ENCODE measurements around the gene ATP8A2.
"Not testable (repeated sequence)": the region's sequence is repeated elsewhere in the genome, so short reads cannot be mapped to it uniquely, and the experiment has no call there.

ATP8A2 gene

GRCh38 chr13:25943658-25944057, 571.9 kb downstream of the ATP8A2 start:
- no peak overlapping the region for H3K27ac ChIP-seq (ENCODE audit: low read depth in 2 of 2, low read length in 2 of 2)

GRCh38 chr13:25945596-25945995, 573.8 kb downstream of the ATP8A2 start:
- no peak overlapping the region for H3K27ac ChIP-seq (ENCODE audit: low read depth in 2 of 2, low read length in 2 of 2)

More at GRCh38 chr13:25943658-25944057, 571.9 kb downstream of the ATP8A2 start:
- H3K9ac ChIP-seq (ENCODE audit: low read depth in 1 of 2, low read length in 2 of 2) = no peak overlapping the region
- no peaks in the 10 kb centered on the region for H3K36me3 ChIP-seq (ENCODE audit: control insufficient read depth in 2 of 2, insufficient read depth in 2 of 2, low read length in 2 of 2)
- H3K4me3 ChIP-seq (ENCODE audit: low read length in 2 of 2) = no peak overlapping the region
- H3K4me1 ChIP-seq (ENCODE audit: control insufficient read depth in 2 of 2, insufficient read depth in 2 of 2, low read length in 2 of 2) = no peaks in the 10 kb centered on the region
- no peaks in the 10 kb centered on the region for H3K27me3 ChIP-seq (ENCODE audit: control insufficient read depth in 2 of 2, insufficient read depth in 2 of 2, low read length in 2 of 2)
- no peaks in the 10 kb centered on the region for H3K9me3 ChIP-seq (ENCODE audit: control insufficient read depth in 2 of 2, low read length in 2 of 2)

GRCh38 chr13:25946321-25946720, 574.5 kb downstream of the ATP8A2 start:
- Histone ChIP-seq H3K9me3 (ENCODE audit: control insufficient read depth in 2 of 2, low read length in 2 of 2) (no peaks in the 10 kb centered on the region), H3K4me3 (ENCODE audit: low read length in 2 of 2) (no peak overlapping the region), H3K36me3 (ENCODE audit: control insufficient read depth in 2 of 2, insufficient read depth in 2 of 2, low read length in 2 of 2) (no peaks in the 10 kb centered on the region), H3K4me1 (ENCODE audit: control insufficient read depth in 2 of 2, insufficient read depth in 2 of 2, low read length in 2 of 2) (no peaks in the 10 kb centered on the region), H3K27ac (ENCODE audit: low read depth in 2 of 2, low read length in 2 of 2) (no peak overlapping the region), H3K9ac (ENCODE audit: low read depth in 1 of 2, low read length in 2 of 2) (no peak overlapping the region), H3K27me3 (ENCODE audit: control insufficient read depth in 2 of 2, insufficient read depth in 2 of 2, low read length in 2 of 2) (no peaks in the 10 kb centered on the region)

More at GRCh38 chr13:25945596-25945995, 573.8 kb downstream of the ATP8A2 start:
- no peaks in the 10 kb centered on the region for H3K9me3 ChIP-seq (ENCODE audit: control insufficient read depth in 2 of 2, low read length in 2 of 2)
- no peaks in the 10 kb centered on the region for H3K36me3 ChIP-seq (ENCODE audit: control insufficient read depth in 2 of 2, insufficient read depth in 2 of 2, low read length in 2 of 2)
- no peaks in the 10 kb centered on the region for H3K4me1 ChIP-seq (ENCODE audit: control insufficient read depth in 2 of 2, insufficient read depth in 2 of 2, low read length in 2 of 2)
- H3K9ac ChIP-seq (ENCODE audit: low read depth in 1 of 2, low read length in 2 of 2) = no peak overlapping the region
- no peaks in the 10 kb centered on the region for H3K27me3 ChIP-seq (ENCODE audit: control insufficient read depth in 2 of 2, insufficient read depth in 2 of 2, low read length in 2 of 2)
- no peak overlapping the region for H3K4me3 ChIP-seq (ENCODE audit: low read length in 2 of 2)

- Histone ChIP-seq H3K27me3 (ENCODE audit: control insufficient read depth in 2 of 2, insufficient read depth in 2 of 2, low read length in 2 of 2) (no peaks in the 10 kb centered on the region), H3K4me1 (ENCODE audit: control insufficient read depth in 2 of 2, insufficient read depth in 2 of 2, low read length in 2 of 2) (no peaks in the 10 kb centered on the region), H3K4me3 (ENCODE audit: low read length in 2 of 2) (no peak overlapping the region), H3K36me3 (ENCODE audit: control insufficient read depth in 2 of 2, insufficient read depth in 2 of 2, low read length in 2 of 2) (no peaks in the 10 kb centered on the region), H3K9ac (ENCODE audit: low read depth in 1 of 2, low read length in 2 of 2) (no peak overlapping the region), H3K9me3 (ENCODE audit: control insufficient read depth in 2 of 2, low read length in 2 of 2) (no peaks in the 10 kb centered on the region), H3K27ac (ENCODE audit: low read depth in 2 of 2, low read length in 2 of 2) (no peak overlapping the region)
These were observed 577.1 kb downstream of the ATP8A2 start for GRCh38 chr13:25948910-25949309.

GRCh38 chr13:25951831-25952230, 580.1 kb downstream of the ATP8A2 start:
- Histone ChIP-seq H3K9me3 (ENCODE audit: control insufficient read depth in 2 of 2, low read length in 2 of 2) (no peaks in the 10 kb centered on the region), H3K9ac (ENCODE audit: low read depth in 1 of 2, low read length in 2 of 2) (no peak overlapping the region), H3K27ac (ENCODE audit: low read depth in 2 of 2, low read length in 2 of 2) (no peak overlapping the region), H3K4me1 (ENCODE audit: control insufficient read depth in 2 of 2, insufficient read depth in 2 of 2, low read length in 2 of 2) (no peaks in the 10 kb centered on the region), H3K36me3 (ENCODE audit: control insufficient read depth in 2 of 2, insufficient read depth in 2 of 2, low read length in 2 of 2) (no peaks in the 10 kb centered on the region), H3K4me3 (ENCODE audit: low read length in 2 of 2) (no peak overlapping the region), H3K27me3 (ENCODE audit: control insufficient read depth in 2 of 2, insufficient read depth in 2 of 2, low read length in 2 of 2) (no peaks in the 10 kb centered on the region)

- not testable (repeated sequence) for H3K9ac ChIP-seq (ENCODE audit: low read depth in 1 of 2, low read length in 2 of 2); H3K4me3 ChIP-seq (ENCODE audit: low read length in 2 of 2); H3K36me3 ChIP-seq (ENCODE audit: control insufficient read depth in 2 of 2, insufficient read depth in 2 of 2, low read length in 2 of 2); H3K27me3 ChIP-seq (ENCODE audit: control insufficient read depth in 2 of 2, insufficient read depth in 2 of 2, low read length in 2 of 2); H3K4me1 ChIP-seq (ENCODE audit: control insufficient read depth in 2 of 2, insufficient read depth in 2 of 2, low read length in 2 of 2); H3K27ac ChIP-seq (ENCODE audit: low read depth in 2 of 2, low read length in 2 of 2); H3K9me3 ChIP-seq (ENCODE audit: control insufficient read depth in 2 of 2, low read length in 2 of 2)
These were observed 582.3 kb downstream of the ATP8A2 start for GRCh38 chr13:25954080-25954479.

- not testable (repeated sequence) for H3K27me3 ChIP-seq (ENCODE audit: control insufficient read depth in 2 of 2, insufficient read depth in 2 of 2, low read length in 2 of 2); H3K4me3 ChIP-seq (ENCODE audit: low read length in 2 of 2); H3K36me3 ChIP-seq (ENCODE audit: control insufficient read depth in 2 of 2, insufficient read depth in 2 of 2, low read length in 2 of 2); H3K27ac ChIP-seq (ENCODE audit: low read depth in 2 of 2, low read length in 2 of 2); H3K9me3 ChIP-seq (ENCODE audit: control insufficient read depth in 2 of 2, low read length in 2 of 2); H3K9ac ChIP-seq (ENCODE audit: low read depth in 1 of 2, low read length in 2 of 2); H3K4me1 ChIP-seq (ENCODE audit: control insufficient read depth in 2 of 2, insufficient read depth in 2 of 2, low read length in 2 of 2)
These were observed 583.2 kb downstream of the ATP8A2 start for GRCh38 chr13:25954943-25955342.

- Histone ChIP-seq H3K9me3 (ENCODE audit: control insufficient read depth in 2 of 2, low read length in 2 of 2) (no peaks in the 10 kb centered on the region), H3K27ac (ENCODE audit: low read depth in 2 of 2, low read length in 2 of 2) (no peak overlapping the region), H3K4me1 (ENCODE audit: control insufficient read depth in 2 of 2, insufficient read depth in 2 of 2, low read length in 2 of 2) (no peaks in the 10 kb centered on the region), H3K27me3 (ENCODE audit: control insufficient read depth in 2 of 2, insufficient read depth in 2 of 2, low read length in 2 of 2) (no peaks in the 10 kb centered on the region), H3K4me3 (ENCODE audit: low read length in 2 of 2) (no peak overlapping the region), H3K9ac (ENCODE audit: low read depth in 1 of 2, low read length in 2 of 2) (no peak overlapping the region), H3K36me3 (ENCODE audit: control insufficient read depth in 2 of 2, insufficient read depth in 2 of 2, low read length in 2 of 2) (no peaks in the 10 kb centered on the region)
These were observed 587.2 kb downstream of the ATP8A2 start for GRCh38 chr13:25958986-25959385.

GRCh38 chr13:25961294-25961693, 589.5 kb downstream of the ATP8A2 start:
- Histone ChIP-seq H3K27ac (ENCODE audit: low read depth in 2 of 2, low read length in 2 of 2) (no peak overlapping the region), H3K9me3 (ENCODE audit: control insufficient read depth in 2 of 2, low read length in 2 of 2) (no peaks in the 10 kb centered on the region), H3K27me3 (ENCODE audit: control insufficient read depth in 2 of 2, insufficient read depth in 2 of 2, low read length in 2 of 2) (no peaks in the 10 kb centered on the region), H3K9ac (ENCODE audit: low read depth in 1 of 2, low read length in 2 of 2) (no peak overlapping the region), H3K36me3 (ENCODE audit: control insufficient read depth in 2 of 2, insufficient read depth in 2 of 2, low read length in 2 of 2) (no peaks in the 10 kb centered on the region), H3K4me1 (ENCODE audit: control insufficient read depth in 2 of 2, insufficient read depth in 2 of 2, low read length in 2 of 2) (no peaks in the 10 kb centered on the region), H3K4me3 (ENCODE audit: low read length in 2 of 2) (no peak overlapping the region)

- no peak overlapping the region for H3K4me3 ChIP-seq (ENCODE audit: low read length in 2 of 2)
- H3K4me1 ChIP-seq (ENCODE audit: control insufficient read depth in 2 of 2, insufficient read depth in 2 of 2, low read length in 2 of 2) = no peaks in the 10 kb centered on the region
- no peak overlapping the region for H3K9ac ChIP-seq (ENCODE audit: low read depth in 1 of 2, low read length in 2 of 2)
- H3K9me3 ChIP-seq (ENCODE audit: control insufficient read depth in 2 of 2, low read length in 2 of 2) = no peaks in the 10 kb centered on the region
- H3K27me3 ChIP-seq (ENCODE audit: control insufficient read depth in 2 of 2, insufficient read depth in 2 of 2, low read length in 2 of 2) = no peaks in the 10 kb centered on the region
- H3K27ac ChIP-seq (ENCODE audit: low read depth in 2 of 2, low read length in 2 of 2) = no peak overlapping the region
- no peaks in the 10 kb centered on the region for H3K36me3 ChIP-seq (ENCODE audit: control insufficient read depth in 2 of 2, insufficient read depth in 2 of 2, low read length in 2 of 2)
These were observed 591.9 kb downstream of the ATP8A2 start for GRCh38 chr13:25963674-25964073.

- Histone ChIP-seq H3K4me3 (ENCODE audit: low read length in 2 of 2) (no peak overlapping the region), H3K27me3 (ENCODE audit: control insufficient read depth in 2 of 2, insufficient read depth in 2 of 2, low read length in 2 of 2) (no peaks in the 10 kb centered on the region), H3K9me3 (ENCODE audit: control insufficient read depth in 2 of 2, low read length in 2 of 2) (no peaks in the 10 kb centered on the region), H3K9ac (ENCODE audit: low read depth in 1 of 2, low read length in 2 of 2) (no peak overlapping the region), H3K4me1 (ENCODE audit: control insufficient read depth in 2 of 2, insufficient read depth in 2 of 2, low read length in 2 of 2) (no peaks in the 10 kb centered on the region), H3K27ac (ENCODE audit: low read depth in 2 of 2, low read length in 2 of 2) (no peak overlapping the region), H3K36me3 (ENCODE audit: control insufficient read depth in 2 of 2, insufficient read depth in 2 of 2, low read length in 2 of 2) (no peaks in the 10 kb centered on the region)
These were observed 593.8 kb downstream of the ATP8A2 start for GRCh38 chr13:25965596-25965995.

All from mucosa of rectum (tissue), 2 donors.